DOHH2 (cell line): Measurements from ENCODE around the gene ZDHHC24.

Experiments used
- H3F3A ChIP-seq: fragments of 200-600 bp; sonication (generic), shearing (Covaris generic); 2 replicates; pipeline ENCODE4 v1.6.0; 2016; ENCODE audit warnings: antibody characterized with exemption, mild to moderate bottlenecking; ENCODE audit not compliant: control insufficient read depth, insufficient read depth
- H3K27ac ChIP-seq: fragments of 200-600 bp; sonication (generic); 2 replicates; pipeline ENCODE4 v1.5.1; 2014; ENCODE audit warnings: low read depth, mild to moderate bottlenecking, low read length, moderate library complexity
- H3K27me3 ChIP-seq: fragments of 200-600 bp; sonication (generic); 2 replicates; pipeline ENCODE4 v1.6.1; 2014; ENCODE audit warnings: mild to moderate bottlenecking, low read length, mixed read lengths; ENCODE audit not compliant: control insufficient read depth
- H3K36me3 ChIP-seq: fragments of 200-600 bp; sonication (generic); 2 replicates; pipeline ENCODE4 v1.6.1; 2014; ENCODE audit warnings: mild to moderate bottlenecking, low read length, moderate library complexity, mixed read lengths; ENCODE audit not compliant: control insufficient read depth
- H3K4me1 ChIP-seq: fragments of 200-600 bp; sonication (generic); 2 replicates; pipeline ENCODE4 v1.6.1; 2014; ENCODE audit warnings: mild to moderate bottlenecking, low read length, mixed read lengths; ENCODE audit not compliant: control insufficient read depth
- H3K4me2 ChIP-seq: fragments of 200-600 bp; sonication (generic); 2 replicates; pipeline ENCODE4 v1.6.0; 2014; ENCODE audit warnings: mild to moderate bottlenecking, low read length, moderate library complexity
- H3K4me3 ChIP-seq: fragments of 200-600 bp; sonication (generic); 2 replicates; pipeline ENCODE4 v1.5.1; 2014; ENCODE audit warnings: mild to moderate bottlenecking, low read length, mixed read lengths
- H3K79me2 ChIP-seq: fragments of 200-600 bp; sonication (generic); 2 replicates; pipeline ENCODE4 v1.6.1; 2014; ENCODE audit warnings: mild to moderate bottlenecking, low read length, mixed read lengths; ENCODE audit not compliant: control insufficient read depth
- H3K9me2 ChIP-seq: fragments of 200-600 bp; sonication (generic); replicated peaks from 2 replicates; pipeline ENCODE4 v1.6.1; 2014; ENCODE audit warnings: mild to moderate bottlenecking, low read length, mixed read lengths; ENCODE audit not compliant: control insufficient read depth
- H3K9me3 ChIP-seq: fragments of 200-600 bp; sonication (generic); 2 replicates; pipeline ENCODE4 v1.6.1; 2014; ENCODE audit warnings: antibody characterized with exemption, low read length, mixed read lengths; ENCODE audit not compliant: control insufficient read depth, insufficient read depth
- H4K20me1 ChIP-seq: fragments of 200-600 bp; sonication (generic); 2 replicates; pipeline ENCODE4 v1.6.0; 2014; ENCODE audit warnings: low read depth, mild to moderate bottlenecking, antibody characterized with exemption, low read length, moderate library complexity; ENCODE audit not compliant: control insufficient read depth, insufficient read depth
- EZH2phosphoT487 ChIP-seq: fragments of 200-600 bp; sonication (generic); IDR thresholded peaks from 2 replicates; pipeline ENCODE4 v1.6.1; 2017; ENCODE audit warnings: borderline replicate concordance, mild to moderate bottlenecking, antibody characterized with exemption, low read length, moderate library complexity, mixed read lengths
- TF ChIP-seq, protein P1 (sequence below): fragments of 200-600 bp; sonication (generic); IDR thresholded peaks from one replicate; pipeline ENCODE4 v1.5.1; 2014; ENCODE audit warnings: antibody characterized with exemption, mild to moderate bottlenecking, low read depth, low read length; ENCODE audit not compliant: poor library complexity, severe bottlenecking

The ZDHHC24 gene

DNA sequence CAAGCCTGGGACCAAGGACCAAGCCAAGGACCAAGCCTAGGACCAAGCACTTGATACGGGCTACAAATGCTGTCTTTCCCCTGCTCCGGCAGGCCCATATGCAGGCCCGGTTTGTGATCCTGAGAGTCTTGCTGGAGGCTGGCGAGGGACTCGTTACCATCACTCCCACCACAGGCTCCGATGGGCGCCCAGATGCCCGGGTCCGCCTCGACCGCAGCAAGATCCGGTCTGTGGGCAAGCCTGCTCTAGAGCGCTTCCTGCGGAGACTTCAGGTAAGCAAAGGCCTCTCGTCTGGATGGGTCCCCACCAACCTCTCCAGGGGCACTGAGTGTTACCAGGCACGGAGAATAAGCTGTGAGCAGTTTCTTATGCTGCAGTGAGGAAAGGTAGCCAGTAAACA is 48.6 kb downstream of the ZDHHC24 start:
- no peak overlapping the region for H3K27ac ChIP-seq
- H3K4me1 ChIP-seq, result no peaks in the 10 kb centered on the region
- H3K9me3 ChIP-seq, result no peaks in the 10 kb centered on the region
- H3K4me2 ChIP-seq, result no peak overlapping the region
- no peaks in the 10 kb centered on the region for H3K79me2 ChIP-seq
- H3K9me2 ChIP-seq, result no peaks in the 10 kb centered on the region
- H3K27me3 ChIP-seq, result no peaks in the 10 kb centered on the region
- H3K4me3 ChIP-seq, result no peak overlapping the region
- TF ChIP-seq, protein P1, sequence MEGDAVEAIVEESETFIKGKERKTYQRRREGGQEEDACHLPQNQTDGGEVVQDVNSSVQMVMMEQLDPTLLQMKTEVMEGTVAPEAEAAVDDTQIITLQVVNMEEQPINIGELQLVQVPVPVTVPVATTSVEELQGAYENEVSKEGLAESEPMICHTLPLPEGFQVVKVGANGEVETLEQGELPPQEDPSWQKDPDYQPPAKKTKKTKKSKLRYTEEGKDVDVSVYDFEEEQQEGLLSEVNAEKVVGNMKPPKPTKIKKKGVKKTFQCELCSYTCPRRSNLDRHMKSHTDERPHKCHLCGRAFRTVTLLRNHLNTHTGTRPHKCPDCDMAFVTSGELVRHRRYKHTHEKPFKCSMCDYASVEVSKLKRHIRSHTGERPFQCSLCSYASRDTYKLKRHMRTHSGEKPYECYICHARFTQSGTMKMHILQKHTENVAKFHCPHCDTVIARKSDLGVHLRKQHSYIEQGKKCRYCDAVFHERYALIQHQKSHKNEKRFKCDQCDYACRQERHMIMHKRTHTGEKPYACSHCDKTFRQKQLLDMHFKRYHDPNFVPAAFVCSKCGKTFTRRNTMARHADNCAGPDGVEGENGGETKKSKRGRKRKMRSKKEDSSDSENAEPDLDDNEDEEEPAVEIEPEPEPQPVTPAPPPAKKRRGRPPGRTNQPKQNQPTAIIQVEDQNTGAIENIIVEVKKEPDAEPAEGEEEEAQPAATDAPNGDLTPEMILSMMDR, result no peak
- no peak for TF ChIP-seq EZH2phosphoT487
- no peaks in the 10 kb centered on the region for H3F3A ChIP-seq
- H4K20me1 ChIP-seq, result no peaks in the 10 kb centered on the region
- peaks cover 11% of the 10 kb centered on the region for H3K36me3 ChIP-seq

DNA sequence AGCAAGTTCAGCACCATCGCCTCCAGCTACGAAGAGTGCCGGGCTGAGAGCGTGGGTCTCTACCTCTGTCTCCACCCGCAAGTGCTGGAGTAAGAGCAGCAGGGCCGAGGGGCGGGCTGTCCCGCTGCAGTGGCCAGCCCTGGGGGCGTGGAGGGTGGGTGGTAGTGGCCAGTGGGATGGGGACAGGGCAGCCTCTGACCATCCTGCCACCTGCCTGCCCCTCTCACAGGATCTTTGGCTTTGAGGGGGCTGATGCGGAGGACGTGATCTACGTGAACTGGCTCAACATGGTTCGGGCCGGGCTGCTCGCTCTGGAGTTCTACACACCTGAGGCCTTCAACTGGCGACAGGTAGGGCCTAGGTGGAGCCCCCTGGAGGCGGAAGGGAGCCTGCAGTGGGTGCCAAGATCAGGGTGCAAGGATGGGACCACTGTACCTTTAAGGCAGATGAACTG is 50.4 kb downstream of the ZDHHC24 start:
- Histone ChIP-seq H3K4me2 (no peak overlapping the region), H3K36me3 (peaks cover 16% of the 10 kb centered on the region), H3K9me3 (no peaks in the 10 kb centered on the region), H3K4me1 (no peaks in the 10 kb centered on the region), H3K27ac (no peak overlapping the region), H3K9me2 (no peaks in the 10 kb centered on the region), H3K27me3 (no peaks in the 10 kb centered on the region), H3F3A (no peaks in the 10 kb centered on the region), H3K79me2 (no peaks in the 10 kb centered on the region), H4K20me1 (no peaks in the 10 kb centered on the region), H3K4me3 (no peak overlapping the region)
- TF ChIP-seq, protein P1, result peak; percentile 65
- TF ChIP-seq EZH2phosphoT487, result no peak

- no peak for TF ChIP-seq EZH2phosphoT487
- TF ChIP-seq, protein P1, result no peak
- H3F3A ChIP-seq, result no peaks in the 10 kb centered on the region
- peaks cover 15% of the 10 kb centered on the region for H3K36me3 ChIP-seq
- H3K27me3 ChIP-seq, result no peaks in the 10 kb centered on the region
- no peak overlapping the region for H3K4me3 ChIP-seq
- no peak overlapping the region for H3K27ac ChIP-seq
- no peaks in the 10 kb centered on the region for H4K20me1 ChIP-seq
- H3K4me2 ChIP-seq, result no peak overlapping the region
- H3K4me1 ChIP-seq, result no peaks in the 10 kb centered on the region
- H3K79me2 ChIP-seq, result no peaks in the 10 kb centered on the region
- H3K9me3 ChIP-seq, result no peaks in the 10 kb centered on the region
- no peaks in the 10 kb centered on the region for H3K9me2 ChIP-seq
These were observed 50.9 kb downstream of the ZDHHC24 start for GRCh38 chr11:66494935-66495334.

GRCh38 chr11:66494458-66494857 is 51.4 kb downstream of the ZDHHC24 start:
- no peaks in the 10 kb centered on the region for H3K9me2 ChIP-seq
- no peaks in the 10 kb centered on the region for H3K4me1 ChIP-seq
- no peaks in the 10 kb centered on the region for H3F3A ChIP-seq
- no peaks in the 10 kb centered on the region for H4K20me1 ChIP-seq
- H3K79me2 ChIP-seq, result no peaks in the 10 kb centered on the region
- no peak overlapping the region for H3K27ac ChIP-seq
- H3K4me3 ChIP-seq, result no peak overlapping the region
- H3K9me3 ChIP-seq, result no peaks in the 10 kb centered on the region
- H3K36me3 ChIP-seq, result peaks cover 15% of the 10 kb centered on the region
- no peaks in the 10 kb centered on the region for H3K27me3 ChIP-seq
- no peak for TF ChIP-seq EZH2phosphoT487
- TF ChIP-seq, protein P1, result no peak
- no peak overlapping the region for H3K4me2 ChIP-seq
